HG02678 (cell line): ENCODE measurements around the gene FBXL7.
"Not testable (repeated sequence)": the region's sequence is repeated elsewhere in the genome, so short reads cannot be mapped to it uniquely, and the experiment has no call there.

Experiments used
- ATAC-seq: cut with Tn5 transposase; IDR thresholded peaks from one replicate; pipeline ENCODE4 v1.9.1; 2021; ENCODE audit warnings: mild to moderate bottlenecking, moderate library complexity; ENCODE audit not compliant: unreplicated experiment

FBXL7 gene

GRCh38 chr5:15852217-15852616, 352.2 kb downstream of the FBXL7 start:
- no peak for ATAC-seq

GRCh38 chr5:15852949-15853348, 353.0 kb downstream of the FBXL7 start:
- ATAC-seq = no peak

GRCh38 chr5:15858326-15858725, 358.3 kb downstream of the FBXL7 start:
- no peak for ATAC-seq

GRCh38 chr5:15864536-15865215, 364.7 kb downstream of the FBXL7 start:
- ATAC-seq = no peak

GRCh38 chr5:15872259-15872658, 372.3 kb downstream of the FBXL7 start:
- ATAC-seq = not testable (repeated sequence)

GRCh38 chr5:15877914-15878313, 377.9 kb downstream of the FBXL7 start:
- no peak for ATAC-seq

- ATAC-seq = no peak
Observed at GRCh38 chr5:15880201-15880600, 380.2 kb downstream of the FBXL7 start.

GRCh38 chr5:15885156-15885555, 385.2 kb downstream of the FBXL7 start:
- no peak for ATAC-seq

GRCh38 chr5:15886156-15886555, 386.2 kb downstream of the FBXL7 start:
- ATAC-seq = no peak

GRCh38 chr5:15887093-15887492, 387.1 kb downstream of the FBXL7 start:
- ATAC-seq = no peak

- no peak for ATAC-seq
Observed at GRCh38 chr5:15889001-15889400, 389.0 kb downstream of the FBXL7 start.

- ATAC-seq = no peak
Observed at GRCh38 chr5:15893866-15894265, 393.9 kb downstream of the FBXL7 start.

- ATAC-seq = no peak
Observed at GRCh38 chr5:15897656-15898055, 397.7 kb downstream of the FBXL7 start.

GRCh38 chr5:15898641-15899040, 398.7 kb downstream of the FBXL7 start:
- no peak for ATAC-seq

GRCh38 chr5:15899481-15899880, 399.5 kb downstream of the FBXL7 start:
- no peak for ATAC-seq

- no peak for ATAC-seq
Observed at GRCh38 chr5:15901151-15901550, 401.2 kb downstream of the FBXL7 start.

- no peak for ATAC-seq
Observed at GRCh38 chr5:15902066-15902465, 402.1 kb downstream of the FBXL7 start.

- ATAC-seq = no peak
Observed at GRCh38 chr5:15904899-15905830, 405.2 kb downstream of the FBXL7 start.

- ATAC-seq = no peak
Observed at GRCh38 chr5:15914638-15915037, 414.7 kb downstream of the FBXL7 start.

- no peak for ATAC-seq
Observed at GRCh38 chr5:15926586-15926985, 426.6 kb downstream of the FBXL7 start.

- ATAC-seq = no peak
Observed at GRCh38 chr5:15927710-15928380, 427.9 kb downstream of the FBXL7 start.
